ENCODE measurements around the gene FOXL3.

- TF ChIP-seq, protein P1, sequence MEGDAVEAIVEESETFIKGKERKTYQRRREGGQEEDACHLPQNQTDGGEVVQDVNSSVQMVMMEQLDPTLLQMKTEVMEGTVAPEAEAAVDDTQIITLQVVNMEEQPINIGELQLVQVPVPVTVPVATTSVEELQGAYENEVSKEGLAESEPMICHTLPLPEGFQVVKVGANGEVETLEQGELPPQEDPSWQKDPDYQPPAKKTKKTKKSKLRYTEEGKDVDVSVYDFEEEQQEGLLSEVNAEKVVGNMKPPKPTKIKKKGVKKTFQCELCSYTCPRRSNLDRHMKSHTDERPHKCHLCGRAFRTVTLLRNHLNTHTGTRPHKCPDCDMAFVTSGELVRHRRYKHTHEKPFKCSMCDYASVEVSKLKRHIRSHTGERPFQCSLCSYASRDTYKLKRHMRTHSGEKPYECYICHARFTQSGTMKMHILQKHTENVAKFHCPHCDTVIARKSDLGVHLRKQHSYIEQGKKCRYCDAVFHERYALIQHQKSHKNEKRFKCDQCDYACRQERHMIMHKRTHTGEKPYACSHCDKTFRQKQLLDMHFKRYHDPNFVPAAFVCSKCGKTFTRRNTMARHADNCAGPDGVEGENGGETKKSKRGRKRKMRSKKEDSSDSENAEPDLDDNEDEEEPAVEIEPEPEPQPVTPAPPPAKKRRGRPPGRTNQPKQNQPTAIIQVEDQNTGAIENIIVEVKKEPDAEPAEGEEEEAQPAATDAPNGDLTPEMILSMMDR (IDR thresholded peaks at IDR 0.05; ENCODE audit: low read depth, low read length): no peak
- no peak for TF ChIP-seq EZH2phosphoT487 (IDR thresholded peaks at IDR 0.05; ENCODE audit: low read depth)
These were observed 10.1 kb downstream of the FOXL3 start for GRCh38 chr7:300048-300447.
